ENCODE data around the gene LDHA. TPM values are rescaled to one million over a fixed set of nuclear protein-coding genes. Genes with fewer than 3 reads are reported as not detected.

The LDHA gene
- total and polyA plus RNA-seq, 8 donors: 106 to 367 (median 278) TPM

DNA sequence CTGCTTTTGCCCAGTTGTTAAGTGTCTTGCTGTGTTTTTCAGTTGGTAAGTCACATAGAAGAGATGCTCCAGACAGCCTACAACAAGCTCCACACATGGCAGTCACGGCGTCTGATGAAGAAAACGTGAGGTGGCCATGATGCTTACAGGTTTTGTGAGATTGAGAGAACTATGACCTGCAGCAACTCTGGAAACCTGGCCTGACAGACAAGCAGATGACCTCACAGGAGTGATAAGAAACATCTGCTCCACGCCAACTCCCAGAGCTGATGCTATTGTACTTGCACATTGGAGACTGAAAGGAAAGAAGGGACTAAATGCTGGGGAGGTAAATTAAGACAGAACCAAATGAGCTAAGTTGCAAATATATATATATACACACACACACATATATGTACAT is 28.6 kb upstream of the LDHA start:
- Histone ChIP-seq H3K36me3 (peaks cover 40 to 77% (median 73%) of the 10 kb centered on the region in 4 donors), H3K4me3 (no peak overlapping the region), H3K9me3 (no peaks in the 10 kb centered on the region), H3K27me3 (no peaks in the 10 kb centered on the region), H3K27ac (no peak overlapping the region), H3K4me1 (no peaks in the 10 kb centered on the region)
- TF ChIP-seq POLR2A (IDR thresholded peaks at IDR 0.05) (no peak), CTCF (IDR thresholded peaks at IDR 0.05) (no peak), POLR2AphosphoS5 (IDR thresholded peaks at IDR 0.05) (no peak), EP300 (IDR thresholded peaks at IDR 0.05) (no peak)
- intact Hi-C loops (cut with DNase I; ENCODE audit: low total_unique reads): no loop called here
- DNase-seq: no peak
- 87 to 94% (median 89%) methylated on average over 4 of the region's 4 CpGs for WGBS, 5 donors

- peaks cover 34 to 72% (median 67%) of the 10 kb centered on the region in 4 donors for H3K36me3 ChIP-seq
- WGBS, 5 donors: 81 to 91% (median 86%) methylated on average over 4 of the region's 4 CpGs
Measured at GRCh38 chr11:18366286-18366685, 28.1 kb upstream of the LDHA start.

GRCh38 chr11:18367431-18367830 is 26.9 kb upstream of the LDHA start:
- no peak for DNase-seq
- Histone ChIP-seq H3K27me3 (no peaks in the 10 kb centered on the region), H3K4me1 (no peaks in the 10 kb centered on the region), H3K27ac (no peak overlapping the region), H3K36me3 (peaks cover 31 to 61% (median 56%) of the 10 kb centered on the region in 4 donors), H3K9me3 (no peaks in the 10 kb centered on the region), H3K4me3 (no peak overlapping the region)
- intact Hi-C loops (cut with DNase I; ENCODE audit: low total_unique reads): no loop called here
- no peak for TF ChIP-seq EP300 (IDR thresholded peaks at IDR 0.05)
- no peak for TF ChIP-seq POLR2AphosphoS5 (IDR thresholded peaks at IDR 0.05)
- no peak for TF ChIP-seq CTCF (IDR thresholded peaks at IDR 0.05)
- TF ChIP-seq POLR2A (IDR thresholded peaks at IDR 0.05): no peak
- WGBS, 5 donors: 95 to 98% (median 96%) methylated on average over 3 of the region's 3 CpGs

More at GRCh38 chr11:18366286-18366685, 28.1 kb upstream of the LDHA start:
- H3K4me1 ChIP-seq: no peaks in the 10 kb centered on the region
- intact Hi-C loops (cut with DNase I; ENCODE audit: low total_unique reads): no loop called here
- TF ChIP-seq POLR2A (IDR thresholded peaks at IDR 0.05): no peak
- TF ChIP-seq CTCF (IDR thresholded peaks at IDR 0.05): no peak
- no peaks in the 10 kb centered on the region for H3K9me3 ChIP-seq
- no peaks in the 10 kb centered on the region for H3K27me3 ChIP-seq
- no peak overlapping the region for H3K4me3 ChIP-seq
- no peak for DNase-seq
- H3K27ac ChIP-seq: no peak overlapping the region

- WGBS, 5 donors: 56 to 81% (median 73%) methylated on average over 2 of the region's 2 CpGs
- no peak for DNase-seq
- Histone ChIP-seq H3K27ac (no peak overlapping the region), H3K9me3 (no peaks in the 10 kb centered on the region), H3K4me1 (no peaks in the 10 kb centered on the region), H3K4me3 (no peak overlapping the region), H3K36me3 (peaks cover 27 to 53% (median 48%) of the 10 kb centered on the region in 4 donors), H3K27me3 (no peaks in the 10 kb centered on the region)
- no peak for TF ChIP-seq EP300 (IDR thresholded peaks at IDR 0.05)
- no peak for TF ChIP-seq CTCF (IDR thresholded peaks at IDR 0.05)
- no peak for TF ChIP-seq POLR2A (IDR thresholded peaks at IDR 0.05)
- TF ChIP-seq POLR2AphosphoS5 (IDR thresholded peaks at IDR 0.05): no peak
- intact Hi-C loops (cut with DNase I; ENCODE audit: low total_unique reads): no loop called here
Measured at GRCh38 chr11:18368221-18368620, 26.1 kb upstream of the LDHA start.

All from stomach (tissue), 9 donors.